Superior temporal gyrus (tissue), 1 donor: ENCODE data around the gene DOCK4.

Experiments used
- DNase-seq: peaks from one replicate; pipeline ENCODE4 v3.0.0-alpha.2; 2016; ENCODE audit errors: extremely low spot score

The DOCK4 gene

DNA sequence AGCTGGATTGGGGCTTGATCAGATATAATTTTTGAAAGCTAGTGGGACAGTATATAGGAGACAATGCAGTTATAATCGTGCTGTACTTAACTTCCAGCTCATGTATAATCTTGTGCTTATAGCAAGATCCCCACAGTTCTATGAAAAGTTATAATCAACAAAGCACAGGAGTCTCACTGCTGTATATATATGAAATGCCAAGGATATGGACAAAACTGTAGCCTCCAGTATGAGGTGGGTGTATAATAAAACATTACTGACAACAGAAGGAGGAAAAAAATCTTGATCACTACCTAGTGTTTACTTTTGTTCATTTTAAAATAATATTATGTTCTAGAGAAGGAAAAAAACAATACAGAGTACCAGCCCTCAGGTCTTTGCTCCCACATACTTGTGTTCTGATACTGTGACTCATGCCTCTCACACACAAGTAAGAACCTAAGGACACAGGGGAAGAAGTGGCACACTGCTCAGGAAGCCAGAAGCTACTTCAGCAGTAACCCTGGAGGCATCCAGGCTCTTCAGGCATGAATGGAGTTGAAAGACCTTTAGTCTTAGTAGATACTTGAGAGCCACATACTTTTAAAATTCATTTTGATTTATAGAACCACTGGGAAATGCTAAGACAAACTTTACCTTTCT is 378.2 kb downstream of the DOCK4 start:
- DNase-seq = no peak

DNA sequence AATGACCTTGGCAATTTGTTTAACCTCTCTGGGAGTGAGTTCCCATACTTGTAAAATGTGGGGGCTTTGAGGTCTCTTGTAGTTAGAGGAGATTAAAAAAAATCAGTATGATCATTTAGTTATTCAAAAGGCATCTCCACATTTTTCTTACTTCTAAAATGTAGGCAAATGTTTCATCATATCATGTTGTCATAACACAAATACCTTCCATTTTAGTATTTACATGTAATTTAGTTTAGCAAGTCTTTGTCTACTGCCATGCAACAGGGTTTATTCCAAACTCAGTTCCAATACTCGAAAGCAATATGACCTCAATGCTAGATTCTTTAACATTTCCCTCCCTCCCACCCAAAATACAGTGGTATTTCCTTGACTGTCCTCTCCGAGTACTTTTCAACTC is 381.2 kb downstream of the DOCK4 start:
- DNase-seq = no peak

DNA sequence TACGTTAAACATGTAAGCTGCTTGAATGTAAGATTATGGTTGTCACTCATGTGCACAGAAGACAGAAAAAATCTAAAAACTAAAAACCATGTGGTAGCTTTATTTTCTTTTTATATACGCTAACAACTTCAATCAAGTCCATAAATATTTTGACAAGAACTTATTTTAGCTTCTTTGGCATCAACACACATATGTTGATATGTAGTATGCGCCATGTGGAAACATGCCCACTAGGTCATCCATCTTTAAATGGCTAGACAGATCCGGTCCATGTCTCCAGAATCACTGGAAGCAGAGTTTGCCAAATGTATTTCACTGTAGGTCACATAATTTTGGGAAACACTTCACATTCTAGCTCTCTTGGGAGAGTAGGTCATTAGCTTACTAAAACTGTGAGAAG is 382.4 kb downstream of the DOCK4 start:
- no peak for DNase-seq

DNA sequence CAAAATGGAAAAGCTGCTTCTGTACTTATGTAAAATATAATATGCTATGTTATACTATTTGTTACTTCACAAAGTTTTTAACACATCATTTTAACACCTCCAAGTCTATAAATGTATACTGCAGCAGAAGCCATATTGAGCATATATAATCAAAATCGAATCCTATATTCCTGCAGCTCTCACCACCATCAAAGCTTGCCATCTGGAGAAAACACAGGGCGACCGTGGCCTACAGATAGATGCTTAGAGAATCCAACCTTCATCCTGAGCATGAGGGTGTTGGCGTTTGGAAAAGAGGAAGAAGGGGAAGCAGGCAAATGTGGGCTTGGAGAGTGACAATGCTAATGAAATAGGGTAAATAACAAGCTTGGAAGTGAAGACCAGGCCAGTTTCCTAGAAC is 385.2 kb downstream of the DOCK4 start:
- no peak for DNase-seq

DNA sequence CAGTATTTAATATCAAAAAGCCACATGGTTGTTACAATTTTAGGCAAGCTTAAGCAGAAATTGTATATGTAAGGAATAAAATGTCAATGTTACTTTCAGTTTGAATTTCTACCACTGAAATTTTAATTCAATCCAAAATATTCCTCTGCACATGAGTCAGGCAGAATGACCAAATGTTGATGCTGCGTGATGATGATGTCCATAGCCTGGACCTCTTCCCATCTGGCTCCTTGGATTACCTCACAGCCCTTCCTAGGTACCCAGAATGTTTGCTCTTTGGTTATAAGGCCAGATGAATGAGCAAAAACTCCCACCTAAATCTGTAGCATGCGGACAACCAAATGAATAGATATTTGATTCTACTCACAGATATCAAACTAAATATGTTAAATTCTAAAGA is 385.6 kb downstream of the DOCK4 start:
- no peak for DNase-seq

DNA sequence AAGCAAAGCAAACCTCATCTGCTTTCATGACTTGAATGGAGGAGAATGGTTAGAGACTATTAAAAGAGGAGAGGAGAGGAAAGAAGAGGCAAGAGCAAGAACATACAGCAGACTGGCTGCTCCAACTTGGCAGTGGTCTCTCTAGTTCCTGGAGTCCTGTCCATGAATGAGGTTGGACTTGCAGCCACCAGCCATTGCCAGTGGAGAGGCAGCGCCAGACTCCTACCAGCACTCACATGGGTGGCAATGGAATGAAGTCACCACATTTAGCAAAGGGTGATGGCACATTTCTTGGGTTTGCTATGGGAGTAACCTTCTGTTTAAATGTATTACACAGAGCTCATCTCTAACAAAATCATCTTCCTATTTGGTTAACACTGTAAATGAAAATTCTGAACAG is 386.1 kb downstream of the DOCK4 start:
- DNase-seq = no peak

DNA sequence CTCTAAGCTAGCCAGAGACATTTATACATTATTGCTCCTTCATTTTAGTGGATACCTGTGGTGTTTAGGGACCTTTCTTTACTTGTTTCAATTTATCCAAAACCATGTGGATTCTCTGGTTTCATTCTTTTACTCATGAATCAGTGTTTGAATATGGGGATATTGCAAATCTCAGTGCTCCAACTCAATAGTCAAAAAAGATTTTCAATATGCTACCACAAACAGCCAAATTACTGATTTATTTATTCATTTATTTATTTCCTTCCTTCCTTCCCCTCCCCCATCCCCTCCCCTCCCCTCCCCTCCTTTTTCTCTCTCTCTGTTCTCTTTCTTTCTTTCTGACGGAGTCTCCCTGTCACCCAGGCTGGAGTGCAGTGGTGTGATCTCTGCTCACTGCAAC is 390.8 kb downstream of the DOCK4 start:
- DNase-seq = no peak

DNA sequence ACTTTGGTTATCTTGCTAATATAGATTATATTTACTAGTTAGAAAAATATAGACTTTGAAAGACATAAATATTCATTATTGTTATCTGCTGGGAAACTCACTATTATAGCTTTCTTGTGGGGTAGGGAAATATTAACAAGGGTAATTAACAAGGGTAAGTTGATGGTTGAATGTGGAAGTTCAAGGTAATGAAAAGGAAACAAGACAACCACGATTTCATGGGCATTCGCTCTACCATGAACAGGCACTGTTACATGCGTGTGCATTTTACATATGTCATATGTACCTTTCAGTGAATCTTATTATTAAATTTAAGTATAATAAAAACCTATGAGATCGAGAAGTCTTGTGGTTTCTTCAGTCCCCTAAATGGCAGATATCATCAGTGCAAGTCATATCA is 392.9 kb downstream of the DOCK4 start:
- no peak for DNase-seq

DNA sequence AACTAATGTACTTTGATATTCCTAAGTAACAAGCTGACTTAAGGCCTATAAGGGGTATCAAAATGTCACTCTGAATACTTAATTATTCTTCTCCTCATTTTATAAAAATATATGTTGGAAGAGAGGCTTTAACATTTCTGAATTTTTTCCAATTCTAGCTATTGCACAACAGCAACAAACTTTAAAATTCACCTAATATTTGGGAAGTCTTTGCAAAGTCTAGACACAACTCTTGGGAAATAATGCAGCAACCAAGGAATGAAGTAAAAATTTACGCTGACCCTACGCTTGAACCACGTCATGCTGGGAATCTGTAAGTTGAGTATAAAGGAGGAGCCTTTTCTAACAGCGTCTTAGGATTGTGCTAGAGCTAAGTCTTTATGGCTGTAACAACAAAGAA is 400.0 kb downstream of the DOCK4 start:
- DNase-seq = no peak

DNA sequence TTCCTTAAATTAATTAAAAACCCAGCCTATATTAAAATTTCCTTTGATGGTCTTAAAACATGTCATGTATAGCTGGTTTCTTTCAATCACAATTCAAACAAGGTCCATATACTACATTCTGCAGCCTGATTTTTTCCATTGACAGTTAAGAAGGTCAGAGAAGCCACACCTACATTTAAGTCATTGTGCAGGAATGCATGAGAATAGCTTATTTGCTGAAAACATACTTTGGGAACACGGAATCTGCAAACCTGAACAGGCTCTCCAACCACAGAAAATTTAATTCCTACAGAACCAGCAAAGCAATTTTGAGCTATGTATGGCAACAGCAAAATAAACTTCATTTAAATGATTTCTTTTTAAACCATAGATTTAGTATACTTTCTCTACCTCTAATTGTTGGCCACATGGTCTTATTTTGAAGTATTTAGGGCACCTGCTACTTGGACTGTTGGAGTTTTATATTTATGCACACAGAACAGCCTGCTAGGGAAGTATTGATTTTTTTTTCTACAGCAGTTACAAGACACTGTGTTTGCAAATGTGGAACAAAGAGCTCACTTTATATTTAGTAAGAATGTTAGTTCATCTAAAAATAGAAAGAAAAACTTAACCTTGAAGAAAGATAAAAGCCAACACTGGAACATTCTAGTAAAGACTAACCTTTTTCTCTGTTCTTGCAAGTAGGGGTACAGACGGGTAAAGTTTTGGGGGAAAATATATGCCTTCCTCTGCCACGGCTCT is 403.0 kb downstream of the DOCK4 start:
- DNase-seq = peak; percentile 48

DNA sequence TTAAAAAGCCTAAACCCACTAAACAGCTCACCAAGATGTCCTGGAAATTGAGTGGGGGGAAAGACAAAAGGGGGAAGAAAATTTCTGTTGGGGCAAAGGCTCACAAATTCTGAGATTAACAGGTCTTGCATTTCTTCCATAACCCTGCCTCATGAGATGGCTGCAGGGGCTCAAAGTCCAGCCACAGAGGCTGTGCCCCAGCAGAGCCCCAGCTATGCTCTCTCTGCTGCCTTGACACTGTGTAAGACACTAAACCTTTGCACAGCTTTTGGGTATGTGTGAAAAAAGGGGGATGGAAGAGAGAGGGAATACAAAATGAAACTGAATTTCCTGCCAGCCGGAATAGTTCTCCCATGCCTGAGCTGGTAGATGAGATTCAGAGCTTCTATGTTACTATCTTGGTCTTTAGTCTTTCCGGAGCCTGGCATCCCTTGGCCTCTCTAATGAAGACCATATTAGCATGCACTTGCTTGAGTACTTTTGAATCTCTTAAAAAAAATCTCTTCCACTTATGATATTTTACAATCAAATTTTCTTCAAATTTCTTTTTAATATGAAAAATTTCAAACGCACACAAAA is 403.9 kb downstream of the DOCK4 start:
- DNase-seq = no peak

DNA sequence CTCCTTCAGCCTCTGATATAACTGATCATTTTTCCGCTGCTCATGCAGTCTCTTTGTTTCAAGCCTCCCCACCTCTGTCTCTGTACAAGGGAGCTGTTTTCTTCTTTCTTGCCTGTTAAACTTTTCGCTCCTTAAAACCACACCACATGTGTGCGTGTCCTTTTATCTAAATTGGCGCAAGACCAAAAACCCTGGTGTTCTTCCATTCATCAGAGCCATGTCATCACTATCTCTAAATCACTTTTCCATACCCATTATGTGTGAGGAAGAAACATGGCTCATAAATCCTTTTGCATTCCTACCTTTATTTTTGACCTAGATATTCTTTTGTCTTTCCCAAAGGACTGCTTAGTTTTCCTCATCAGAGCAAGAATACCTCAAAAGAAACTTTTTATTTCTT is 404.9 kb downstream of the DOCK4 start:
- DNase-seq = no peak

DNA sequence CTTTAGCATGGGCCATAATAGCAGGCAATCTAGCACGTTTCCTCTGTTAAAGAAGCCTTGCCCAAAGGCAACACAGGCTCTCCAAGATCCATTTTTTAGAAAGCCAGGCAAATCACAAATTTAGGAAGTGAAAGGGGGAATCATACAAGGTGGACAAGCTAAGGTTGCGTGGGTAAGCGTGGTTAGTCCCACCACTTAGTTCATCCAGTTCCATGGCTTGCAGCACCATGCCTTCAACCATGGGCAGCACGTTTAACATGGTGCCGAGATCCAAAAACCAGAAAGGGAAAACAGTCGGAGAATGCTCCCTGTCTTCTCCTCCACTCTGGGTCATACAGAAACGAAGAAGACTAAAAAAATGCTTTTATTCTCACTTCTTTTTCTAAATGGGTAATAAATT is 409.5 kb downstream of the DOCK4 start:
- no peak for DNase-seq

DNA sequence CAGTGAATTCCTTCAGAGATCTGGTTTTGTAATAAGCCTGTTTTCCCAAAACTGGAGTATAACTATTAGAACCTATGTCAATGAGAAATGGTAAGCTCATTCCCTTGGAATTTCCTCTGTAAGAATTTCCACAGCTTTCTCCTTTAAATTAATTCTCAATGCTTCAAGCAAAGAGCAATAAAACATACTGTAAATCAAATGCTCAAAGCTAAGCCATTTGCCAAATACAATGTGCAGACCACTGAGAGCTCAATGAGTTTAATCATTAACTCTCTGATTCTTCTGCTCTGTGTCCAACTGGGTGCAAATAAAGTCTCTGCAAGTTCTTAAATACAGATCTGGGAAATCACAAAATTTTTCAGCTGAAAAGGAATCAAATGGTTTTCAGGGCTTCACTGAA is 416.3 kb downstream of the DOCK4 start:
- DNase-seq = no peak

DNA sequence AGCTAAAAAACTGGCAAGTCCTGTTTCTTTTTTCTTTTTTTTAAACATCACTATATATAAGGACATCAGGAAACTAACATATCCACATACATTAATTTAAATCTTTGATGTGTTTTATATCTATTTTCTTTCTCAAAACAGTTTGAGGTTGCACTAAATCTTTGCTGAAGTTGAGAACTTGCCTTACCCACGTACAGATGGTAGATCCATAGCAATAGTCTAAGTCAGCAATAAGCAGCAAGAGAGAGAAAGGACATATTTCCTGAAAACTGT is 417.2 kb downstream of the DOCK4 start:
- DNase-seq = no peak

DNA sequence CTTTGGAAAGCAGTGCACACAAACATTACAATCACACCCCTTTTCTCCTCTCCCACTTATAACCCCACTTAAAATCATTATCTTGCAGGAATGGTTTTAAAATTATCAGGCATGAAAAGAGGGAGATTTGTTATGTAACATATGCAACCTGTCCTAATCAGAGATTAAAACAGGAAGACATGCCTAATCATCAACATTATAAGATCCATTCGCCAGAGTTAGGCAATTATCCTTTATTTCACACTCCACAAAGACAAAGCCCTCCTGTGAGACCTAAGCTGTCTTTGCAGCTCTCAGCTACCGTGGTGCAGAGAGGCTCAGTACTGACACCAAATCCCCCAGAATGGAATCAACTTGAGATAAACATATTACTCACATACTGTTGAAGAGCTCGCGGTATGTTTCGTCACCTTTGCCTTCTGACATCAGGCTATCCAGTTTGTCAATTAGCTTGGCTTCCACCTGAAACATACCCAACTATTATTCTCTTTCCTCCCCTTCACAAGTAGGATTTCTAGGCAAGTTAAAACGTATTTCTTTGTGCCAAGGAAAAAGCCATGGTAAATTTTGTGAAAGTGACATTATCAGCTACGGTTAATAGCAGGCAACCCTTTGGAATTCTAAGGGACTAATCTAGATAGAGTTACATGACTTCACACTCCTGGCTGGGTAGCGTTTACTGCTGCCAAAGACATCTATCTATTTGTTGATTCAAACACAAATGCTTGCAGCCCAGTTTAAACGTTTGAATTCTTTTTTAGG is 417.7 kb downstream of the DOCK4 start:
- DNase-seq = peak; percentile 51

DNA sequence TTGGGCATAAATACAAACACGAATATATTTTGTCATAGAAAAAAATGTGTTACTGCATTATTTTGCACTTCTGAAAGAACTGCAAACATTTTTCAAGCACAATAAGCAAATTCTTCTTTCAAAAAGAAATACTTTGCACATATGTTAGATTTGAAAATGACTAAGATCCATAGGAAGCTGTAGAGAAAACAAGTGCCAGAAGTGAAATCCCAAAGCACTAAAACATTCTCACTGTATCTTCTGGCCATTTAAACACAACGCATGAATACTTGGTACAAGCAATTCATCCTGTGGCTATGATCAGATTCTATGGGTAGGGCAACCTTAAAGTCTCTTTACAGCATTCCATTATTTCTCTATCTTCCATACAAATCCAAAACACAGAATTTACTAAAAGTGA is 418.5 kb downstream of the DOCK4 start:
- DNase-seq = peak; percentile 40

DNA sequence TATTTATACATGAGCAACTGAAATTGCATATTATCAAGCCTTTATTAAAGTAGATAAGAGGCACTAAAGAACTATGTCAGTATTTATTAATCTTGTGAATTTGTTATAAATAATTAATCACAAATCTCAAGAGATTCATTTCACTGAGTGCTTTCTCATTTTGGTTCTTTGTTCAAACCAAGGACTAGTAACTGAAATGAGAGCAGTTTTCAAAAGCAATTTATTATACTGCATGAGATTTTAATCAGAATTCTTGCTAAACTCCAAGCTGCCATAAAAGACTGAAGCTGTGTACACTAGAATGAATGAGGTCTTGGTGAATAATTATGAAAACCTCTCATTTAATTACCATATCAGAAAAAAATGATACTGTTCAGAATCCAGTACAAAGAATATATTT is 419.1 kb downstream of the DOCK4 start:
- no peak for DNase-seq

DNA sequence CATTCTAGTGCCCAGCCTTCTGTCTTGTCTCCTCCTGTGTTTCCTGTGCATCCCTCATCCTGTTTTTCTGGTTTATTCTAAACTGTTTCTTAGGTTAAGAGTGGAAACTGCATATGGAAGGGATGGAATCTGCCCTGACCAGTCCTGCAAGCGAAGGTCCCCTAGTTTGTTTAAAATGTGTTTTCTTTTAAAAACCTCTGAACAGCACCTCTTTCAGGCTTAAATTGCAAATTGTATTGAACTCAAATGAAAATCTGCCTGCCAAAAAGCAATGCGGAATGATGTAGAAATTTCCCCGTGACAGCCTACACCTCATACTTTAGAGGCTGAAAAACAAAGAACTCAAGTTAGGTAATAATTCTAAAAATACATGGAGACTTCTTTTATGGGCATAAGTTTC is 421.1 kb downstream of the DOCK4 start:
- peak; percentile 25 for DNase-seq

DNA sequence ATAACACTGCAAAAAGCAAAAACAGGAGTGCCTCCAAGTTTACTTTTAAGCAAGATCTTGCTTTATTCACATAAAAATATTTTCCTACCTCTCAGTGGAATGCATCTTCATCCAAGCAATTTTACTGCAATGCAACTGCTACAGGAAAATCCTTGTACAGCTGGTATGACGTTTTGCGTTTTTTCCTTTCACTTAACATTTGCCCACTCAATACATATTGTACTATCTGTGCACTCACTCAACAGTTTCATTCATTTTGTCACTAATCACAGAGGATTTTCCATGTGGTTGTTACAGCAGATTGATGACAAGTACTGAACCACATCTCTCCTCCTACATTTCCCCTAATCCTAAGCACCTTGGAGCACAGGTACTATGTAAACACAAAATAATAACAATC is 421.9 kb downstream of the DOCK4 start:
- peak; percentile 61 for DNase-seq

DNA sequence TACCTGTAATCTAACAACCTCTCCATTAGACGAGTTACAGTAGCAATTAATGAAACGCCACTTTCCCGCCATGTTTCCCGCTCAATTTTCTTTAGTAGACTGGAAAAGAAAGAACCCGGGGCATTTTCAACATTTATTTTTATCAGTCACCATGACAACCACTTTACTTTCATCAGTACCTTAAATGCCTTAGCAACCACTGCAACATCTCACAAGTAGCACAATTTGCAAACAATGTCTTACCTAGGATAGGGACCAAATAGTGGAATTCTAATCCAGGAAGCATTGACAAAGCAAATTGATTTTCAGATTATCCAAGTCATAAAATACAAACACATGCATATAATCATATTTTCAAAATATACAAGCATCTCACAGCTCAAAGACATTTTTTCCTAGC is 422.3 kb downstream of the DOCK4 start:
- DNase-seq = no peak

DNA sequence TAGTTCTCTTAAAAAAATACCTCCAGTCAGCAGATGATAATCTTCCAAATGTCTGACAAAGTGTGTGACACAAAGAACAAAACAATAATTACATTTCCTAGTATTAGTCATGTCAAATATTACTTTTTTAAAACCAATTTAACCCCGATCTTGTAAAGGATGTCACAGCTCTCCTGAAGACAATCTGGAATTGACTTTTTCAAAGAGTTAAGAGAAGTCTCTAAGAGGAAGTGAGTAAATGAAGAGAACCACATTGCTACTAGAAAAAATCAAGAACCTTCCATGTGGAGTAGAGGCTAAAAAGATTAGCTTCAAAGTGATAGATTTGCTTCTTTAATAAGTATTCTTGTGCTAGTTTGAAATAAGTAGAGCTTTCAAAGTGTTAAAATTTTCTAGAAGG is 425.7 kb downstream of the DOCK4 start:
- peak; percentile 11 for DNase-seq

DNA sequence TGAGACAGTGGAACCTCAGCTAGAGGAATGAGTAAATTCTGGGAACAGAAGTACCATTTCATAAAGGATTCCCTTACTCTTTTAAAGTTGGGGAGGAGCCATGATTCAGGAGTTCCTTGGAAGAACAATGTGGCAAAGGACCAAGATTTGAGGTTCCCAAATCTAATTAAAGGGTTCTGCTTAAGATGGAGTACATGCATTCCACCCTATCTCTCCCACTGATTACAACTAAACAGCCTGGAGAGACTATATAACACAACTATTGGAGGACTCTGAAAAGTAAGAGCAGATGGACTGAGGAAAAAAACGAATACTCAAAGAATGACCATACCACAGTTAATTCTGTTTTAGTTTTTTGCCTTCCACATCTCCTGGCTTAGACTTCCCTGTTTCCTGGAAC is 431.0 kb downstream of the DOCK4 start:
- DNase-seq = peak; percentile 16
